Activated CD8-positive, alpha-beta T cell treated with anti-CD3 and anti-CD28 coated beads for 36 hours (primary cell): Measurements from ENCODE around the gene PPP1R7. TPM values are rescaled to one million over a fixed set of nuclear protein-coding genes. Genes with fewer than 3 reads are reported as not detected.

Experiments
- ATAC-seq: fragments of 200-7000 bp; cut with Tn5 transposase; one replicate; pipeline ENCODE4 v1.10.0; 2021; ENCODE audit warnings: mild to moderate bottlenecking, moderate library complexity
- CTCF ChIA-PET: fragments of 350-600 bp; sonication (Branson Sonifier 250); formaldehyde crosslinking; loops from one replicate; lab custom pipeline; 2021; ENCODE audit warnings: antibody characterized with exemption; lab: Charles Lee
- POLR2A ChIA-PET: fragments of 350-600 bp; sonication (Branson Sonifier 250); formaldehyde crosslinking; loops from one replicate; lab custom pipeline; 2021; ENCODE audit warnings: antibody characterized with exemption; lab: Charles Lee
- DNase-seq: peaks from one replicate; pipeline ENCODE4 v3.0.0-alpha.2; 2020
- H3K27ac Mint-ChIP-seq: one replicate; pipeline ENCODE4 v1.8.0; 2021; ENCODE audit warnings: mild to moderate bottlenecking, mixed read lengths
- H3K27me3 Mint-ChIP-seq: one replicate; pipeline ENCODE4 v1.8.0; 2021; ENCODE audit warnings: mixed read lengths
- H3K36me3 Mint-ChIP-seq: one replicate; pipeline ENCODE4 v1.8.0; 2021; ENCODE audit warnings: low read depth, mixed read lengths
- H3K4me1 Mint-ChIP-seq: one replicate; pipeline ENCODE4 v1.8.0; 2021; ENCODE audit warnings: low read depth, mixed read lengths
- H3K4me3 Mint-ChIP-seq: one replicate; pipeline ENCODE4 v1.8.0; 2021; ENCODE audit warnings: mild to moderate bottlenecking, moderate library complexity, mixed read lengths
- H3K9me3 Mint-ChIP-seq: one replicate; pipeline ENCODE4 v1.8.0; 2021; ENCODE audit warnings: mixed read lengths
- CTCF ChIP-seq: fragments of 200-600 bp; IDR thresholded peaks from one replicate; pipeline ENCODE4 v1.8.0; 2022; ENCODE audit warnings: antibody characterized with exemption, mild to moderate bottlenecking
- intact Hi-C: fragments of 100-400 bp; cut with micrococcal nuclease; formaldehyde crosslinking; loops from one replicate; pipeline ENCODE4 v1.10.0; 2022
- total RNA-seq, 2 experiments: library from RNA; stranded (reverse); gene quantifications; one replicate each; pipeline ENCODE4 v1.2.3, GENCODE V29; 2021

The PPP1R7 gene
- total RNA-seq, 2 experiments from 2014 or later: 82.9 to 88.7 TPM

- Mint-ChIP-seq H3K9me3 (no peaks in the 10 kb centered on the region), H3K27ac (peak overlapping the region; percentile 96), H3K4me1 (peaks cover 25% of the 10 kb centered on the region), H3K27me3 (no peaks in the 10 kb centered on the region), H3K4me3 (no peak overlapping the region), H3K36me3 (peaks cover 47% of the 10 kb centered on the region)
- no peak for TF ChIP-seq CTCF
- no peak for DNase-seq
- ATAC-seq: no peak
- intact Hi-C loops: no loop called here
- ChIA-PET POLR2A (interaction anchor here (1.9 kb wide), 1 partner anchor 20 kb away, joined by 8 read pairs; the partner anchor contains the start of gene PASK), CTCF (no interaction called here)
Observed at GRCh38 chr2:241129086-241129871, 21.0 kb upstream of the PPP1R7 start.

- Mint-ChIP-seq H3K9me3 (no peaks in the 10 kb centered on the region), H3K4me1 (peaks cover 24% of the 10 kb centered on the region), H3K36me3 (peaks cover 46% of the 10 kb centered on the region), H3K4me3 (no peak overlapping the region), H3K27me3 (no peaks in the 10 kb centered on the region), H3K27ac (no peak overlapping the region)
- intact Hi-C loops: no loop called here
- TF ChIP-seq CTCF: no peak
- DNase-seq: no peak
- ChIA-PET CTCF (no interaction called here), POLR2A (interaction anchor here (1.9 kb wide), 1 partner anchor 19 kb away, joined by 8 read pairs; the partner anchor contains the start of gene PASK)
- no peak for ATAC-seq
Observed at GRCh38 chr2:241130316-241130715, 20.0 kb upstream of the PPP1R7 start.

- Mint-ChIP-seq H3K36me3 (peaks cover 37% of the 10 kb centered on the region), H3K4me3 (no peak overlapping the region), H3K27ac (no peak overlapping the region), H3K9me3 (no peaks in the 10 kb centered on the region), H3K4me1 (peaks cover 20% of the 10 kb centered on the region), H3K27me3 (no peaks in the 10 kb centered on the region)
- CTCF ChIA-PET: no interaction called here
- TF ChIP-seq CTCF: no peak
- no peak for DNase-seq
- POLR2A ChIA-PET: no interaction called here
- intact Hi-C loops: no loop called here
- ATAC-seq: no peak
Observed at GRCh38 chr2:241131531-241131930, 18.7 kb upstream of the PPP1R7 start.

GRCh38 chr2:241132538-241133435, 17.5 kb upstream of the PPP1R7 start:
- Mint-ChIP-seq H3K9me3 (no peaks in the 10 kb centered on the region), H3K4me1 (peaks cover 12% of the 10 kb centered on the region), H3K36me3 (peaks cover 30% of the 10 kb centered on the region), H3K27me3 (no peaks in the 10 kb centered on the region), H3K27ac (no peak overlapping the region), H3K4me3 (no peak overlapping the region)
- TF ChIP-seq CTCF: no peak
- ChIA-PET POLR2A (interaction anchor here (0.7 kb wide), 1 partner anchor 11 kb away, joined by 3 read pairs; no protein-coding TSS in a partner anchor), CTCF (no interaction called here)
- intact Hi-C loops: no loop called here
- no peak for DNase-seq
- no peak for ATAC-seq
